Ammon's horn (tissue), 1 donor: ENCODE results near the gene TAF6.
"Not testable (repeated sequence)": the region's sequence is repeated elsewhere in the genome, so short reads cannot be mapped to it uniquely, and the experiment has no call there.

Experiments
- DNase-seq: peaks from one replicate; pipeline ENCODE4 v3.0.0-alpha.2; 2016; ENCODE audit warnings: low spot score

Gene TAF6

GRCh38 chr7:100152404-100152803 lies 33.2 kb upstream of the TAF6 start:
- no peak for DNase-seq

GRCh38 chr7:100148559-100149328 lies 29.6 kb upstream of the TAF6 start, which contains the start of gene LAMTOR4:
Gene LAMTOR4, plus strand, starts transcription at chr7:100148918. Its CDS starts 55 bp downstream, at chr7:100148973.
- DNase-seq: peak; percentile 100

- no peak for DNase-seq
These were observed 29.0 kb upstream of the TAF6 start for GRCh38 chr7:100148225-100148558.

- DNase-seq: no peak
These were observed 28.1 kb upstream of the TAF6 start for GRCh38 chr7:100147278-100147677.

- DNase-seq: not testable (repeated sequence)
These were observed 27.2 kb upstream of the TAF6 start for GRCh38 chr7:100146350-100146749.

- no peak for DNase-seq
These were observed 23.3 kb upstream of the TAF6 start for GRCh38 chr7:100142461-100142860.

- DNase-seq: no peak
These were observed 22.4 kb upstream of the TAF6 start for GRCh38 chr7:100141555-100141949.

GRCh38 chr7:100137851-100138760 lies 18.9 kb upstream of the TAF6 start:
- no peak for DNase-seq

GRCh38 chr7:100132697-100133151 lies 13.6 kb upstream of the TAF6 start:
- DNase-seq: peak; percentile 80

GRCh38 chr7:100132126-100132525 lies 13.0 kb upstream of the TAF6 start:
- no peak for DNase-seq

GRCh38 chr7:100130608-100131453 lies 11.7 kb upstream of the TAF6 start:
- DNase-seq: peak; percentile 77

GRCh38 chr7:100130220-100130607 lies 11.1 kb upstream of the TAF6 start:
- DNase-seq: not testable (repeated sequence)

- DNase-seq: no peak
These were observed 9.4 kb upstream of the TAF6 start for GRCh38 chr7:100128637-100128963.

- DNase-seq: peak; percentile 20
These were observed 8.9 kb upstream of the TAF6 start for GRCh38 chr7:100127866-100128636.

- DNase-seq: peak; percentile 96
These were observed 8.0 kb upstream of the TAF6 start, which contains the start of gene MBLAC1 for GRCh38 chr7:100126931-100127865. Gene MBLAC1, plus strand, starts transcription at chr7:100126967. Its CDS starts 429 bp downstream, at chr7:100127396.

GRCh38 chr7:100126239-100126930 lies 7.2 kb upstream of the TAF6 start:
- no peak for DNase-seq

- DNase-seq: no peak
These were observed 5.4 kb upstream of the TAF6 start for GRCh38 chr7:100124301-100125230.

GRCh38 chr7:100122568-100122967 lies 3.4 kb upstream of the TAF6 start:
- DNase-seq: no peak
